ENCODE measurements around the gene ATP9A.

Gene ATP9A

GRCh38 chr20:51609251-51609650 is 158.9 kb downstream of the ATP9A start:
- no peak for TF ChIP-seq CTCF (conservative IDR thresholded peaks at IDR 0.05)
- no peak overlapping the region for H3K27ac ChIP-seq

GRCh38 chr20:51608061-51608460 is 160.1 kb downstream of the ATP9A start:
- no peak overlapping the region for H3K27ac ChIP-seq
- no peak for TF ChIP-seq CTCF (conservative IDR thresholded peaks at IDR 0.05)

GRCh38 chr20:51607170-51607569 is 161.0 kb downstream of the ATP9A start:
- no peak overlapping the region for H3K27ac ChIP-seq
- TF ChIP-seq CTCF (conservative IDR thresholded peaks at IDR 0.05): no peak

GRCh38 chr20:51604851-51605250 is 163.3 kb downstream of the ATP9A start:
- TF ChIP-seq CTCF (conservative IDR thresholded peaks at IDR 0.05): no peak
- H3K27ac ChIP-seq: no peak overlapping the region

- no peak for TF ChIP-seq CTCF (conservative IDR thresholded peaks at IDR 0.05)
- H3K27ac ChIP-seq: no peak overlapping the region
Measured at GRCh38 chr20:51602131-51602530, 166.1 kb downstream of the ATP9A start.

GRCh38 chr20:51600950-51601349 is 167.2 kb downstream of the ATP9A start:
- H3K27ac ChIP-seq: no peak overlapping the region
- TF ChIP-seq CTCF (conservative IDR thresholded peaks at IDR 0.05): no peak

GRCh38 chr20:51600016-51600420 is 168.2 kb downstream of the ATP9A start:
- TF ChIP-seq CTCF (conservative IDR thresholded peaks at IDR 0.05): no peak
- H3K27ac ChIP-seq: no peak overlapping the region

- TF ChIP-seq CTCF (conservative IDR thresholded peaks at IDR 0.05): no peak
- no peak overlapping the region for H3K27ac ChIP-seq
Measured at GRCh38 chr20:51598556-51598955, 169.6 kb downstream of the ATP9A start.

Data from VCaP (cell line).